NT2/D1 (cell line): Measurements from ENCODE around the gene FANCM.

Source experiments
- DNase-seq: peaks from one replicate; pipeline ENCODE4 v3.0.0-alpha.2; 2011; ENCODE audit warnings: low read depth, low spot score
- H3K27me3 ChIP-seq: 2 replicates; pipeline ENCODE4 v1.6.0; 2011; ENCODE audit warnings: mild to moderate bottlenecking; ENCODE audit not compliant: insufficient read length, insufficient read depth
- H3K36me3 ChIP-seq: 2 replicates; pipeline ENCODE4 v1.6.1; 2011; ENCODE audit warnings: mild to moderate bottlenecking, low read length, mixed read lengths; ENCODE audit not compliant: insufficient read depth, insufficient read length
- H3K4me1 ChIP-seq: 2 replicates; pipeline ENCODE4 v1.5.1; 2011; ENCODE audit not compliant: insufficient read depth, insufficient read length
- H3K4me3 ChIP-seq: 2 replicates; pipeline ENCODE4 v1.5.1; 2011; ENCODE audit warnings: low read depth; ENCODE audit not compliant: insufficient read length
- H3K9ac ChIP-seq: 2 replicates; pipeline ENCODE4 v1.6.0; 2011; ENCODE audit warnings: low read depth; ENCODE audit not compliant: insufficient read length
- H3K9me3 ChIP-seq: 2 replicates; pipeline ENCODE4 v1.5.1; 2011; ENCODE audit warnings: mild to moderate bottlenecking, low read length; ENCODE audit not compliant: insufficient read depth
- SUZ12 ChIP-seq: IDR thresholded peaks from 2 replicates; pipeline ENCODE4 v1.6.1; 2011; ENCODE audit not compliant: insufficient read length, insufficient read depth; ENCODE audit errors: extremely low read depth
- YY1 ChIP-seq: IDR thresholded peaks from 2 replicates; pipeline ENCODE4 v1.6.1; 2011; ENCODE audit not compliant: insufficient read length, insufficient read depth
- ZNF274 ChIP-seq: IDR thresholded peaks from 2 replicates; pipeline ENCODE4 v1.6.1; 2011; ENCODE audit warnings: mild to moderate bottlenecking, low read depth, low read length

FANCM gene

GRCh38 chr14:45181806-45182205 lies 46.1 kb downstream of the FANCM start:
- Histone ChIP-seq H3K36me3 (peaks cover 2% of the 10 kb centered on the region), H3K9me3 (no peaks in the 10 kb centered on the region), H3K9ac (no peak overlapping the region), H3K4me3 (no peak overlapping the region), H3K27me3 (no peaks in the 10 kb centered on the region), H3K4me1 (no peaks in the 10 kb centered on the region)
- DNase-seq: no peak
- TF ChIP-seq YY1 (no peak), SUZ12 (no peak), ZNF274 (no peak)

- Histone ChIP-seq H3K27me3 (no peaks in the 10 kb centered on the region), H3K4me3 (no peak overlapping the region), H3K36me3 (peaks cover 21% of the 10 kb centered on the region), H3K4me1 (no peaks in the 10 kb centered on the region), H3K9me3 (no peaks in the 10 kb centered on the region), H3K9ac (no peak overlapping the region)
- no peak for TF ChIP-seq YY1
- TF ChIP-seq ZNF274: no peak
- TF ChIP-seq SUZ12: no peak
- DNase-seq: no peak
Measured at GRCh38 chr14:45185100-45185814, 49.5 kb downstream of the FANCM start.

DNA sequence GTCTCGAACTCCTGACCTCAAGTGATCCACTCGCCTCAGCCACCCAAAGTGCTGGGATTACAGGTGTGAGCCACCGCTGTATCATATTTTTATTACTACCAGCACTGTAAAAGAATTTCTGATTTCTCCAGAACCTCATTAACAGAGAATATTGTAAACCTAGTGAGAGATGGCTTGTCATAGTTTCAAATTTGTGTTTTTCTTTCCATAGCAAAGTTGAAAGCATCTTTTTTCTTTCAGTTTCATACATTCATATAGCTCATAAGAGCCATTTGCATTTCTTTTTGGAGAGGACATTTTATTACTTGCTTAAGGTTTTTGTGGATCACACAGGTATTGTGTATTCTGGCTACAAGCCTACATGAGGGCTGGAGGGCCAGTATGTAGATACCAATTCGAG lies 59.2 kb downstream of the FANCM start:
- TF ChIP-seq YY1 (no peak), ZNF274 (no peak), SUZ12 (no peak)
- Histone ChIP-seq H3K4me1 (no peaks in the 10 kb centered on the region), H3K9me3 (no peaks in the 10 kb centered on the region), H3K36me3 (peaks cover 9% of the 10 kb centered on the region), H3K4me3 (no peak overlapping the region), H3K9ac (no peak overlapping the region), H3K27me3 (no peaks in the 10 kb centered on the region)
- no peak for DNase-seq

GRCh38 chr14:45198551-45198950 lies 62.8 kb downstream of the FANCM start:
- Histone ChIP-seq H3K9ac (no peak overlapping the region), H3K9me3 (no peaks in the 10 kb centered on the region), H3K36me3 (peaks cover 28% of the 10 kb centered on the region), H3K4me1 (no peaks in the 10 kb centered on the region), H3K27me3 (no peaks in the 10 kb centered on the region), H3K4me3 (no peak overlapping the region)
- no peak for DNase-seq
- TF ChIP-seq ZNF274 (no peak), SUZ12 (no peak)

DNA sequence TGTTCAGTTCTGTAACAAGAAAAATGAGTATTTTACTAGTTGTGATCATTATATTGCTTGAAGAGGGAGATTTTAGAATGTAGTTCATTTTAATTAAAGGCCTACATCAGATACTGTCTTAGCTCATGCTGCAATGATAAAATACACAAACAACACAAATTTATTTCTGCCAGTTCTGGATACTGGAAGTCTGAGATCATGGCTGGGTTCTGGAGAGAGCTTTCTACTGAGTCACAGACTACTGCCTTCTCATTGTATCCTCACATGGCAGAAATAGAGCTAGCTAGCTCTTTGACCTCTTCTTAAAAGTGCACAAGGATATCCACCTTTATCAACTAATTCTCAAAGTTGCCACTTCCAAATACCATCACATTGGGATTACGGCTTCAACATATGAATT lies 63.5 kb downstream of the FANCM start:
- Histone ChIP-seq H3K9ac (no peak overlapping the region), H3K4me1 (no peaks in the 10 kb centered on the region), H3K4me3 (no peak overlapping the region), H3K9me3 (no peaks in the 10 kb centered on the region), H3K27me3 (no peaks in the 10 kb centered on the region), H3K36me3 (peaks cover 29% of the 10 kb centered on the region)
- DNase-seq: no peak
- TF ChIP-seq SUZ12 (no peak), ZNF274 (no peak), YY1 (no peak)

DNA sequence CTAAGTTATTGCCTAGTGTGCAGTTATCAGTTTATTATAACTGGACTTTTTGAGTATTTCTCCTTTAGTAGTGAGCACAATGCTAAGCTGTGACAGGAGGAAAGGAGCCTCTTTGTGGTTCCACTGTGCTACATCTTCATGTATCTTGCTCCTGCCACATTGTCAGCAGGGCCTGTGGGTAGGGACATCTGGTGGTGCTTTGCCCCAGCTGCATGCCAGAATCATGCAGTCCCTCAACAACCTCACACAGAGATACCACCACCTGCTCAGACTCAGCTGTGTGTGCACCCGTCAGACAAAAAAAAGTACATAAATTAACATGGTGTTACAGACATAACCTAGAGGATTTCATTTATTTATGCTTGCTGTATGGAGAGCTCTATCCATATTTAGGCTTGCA lies 66.2 kb downstream of the FANCM start:
- H3K9ac ChIP-seq: no peak overlapping the region
- no peaks in the 10 kb centered on the region for H3K9me3 ChIP-seq
- no peaks in the 10 kb centered on the region for H3K27me3 ChIP-seq
- DNase-seq: no peak
- no peaks in the 10 kb centered on the region for H3K4me1 ChIP-seq
- no peak overlapping the region for H3K4me3 ChIP-seq
- TF ChIP-seq ZNF274 (no peak), YY1 (no peak), SUZ12 (no peak)
- H3K36me3 ChIP-seq: peaks cover 42% of the 10 kb centered on the region

DNA sequence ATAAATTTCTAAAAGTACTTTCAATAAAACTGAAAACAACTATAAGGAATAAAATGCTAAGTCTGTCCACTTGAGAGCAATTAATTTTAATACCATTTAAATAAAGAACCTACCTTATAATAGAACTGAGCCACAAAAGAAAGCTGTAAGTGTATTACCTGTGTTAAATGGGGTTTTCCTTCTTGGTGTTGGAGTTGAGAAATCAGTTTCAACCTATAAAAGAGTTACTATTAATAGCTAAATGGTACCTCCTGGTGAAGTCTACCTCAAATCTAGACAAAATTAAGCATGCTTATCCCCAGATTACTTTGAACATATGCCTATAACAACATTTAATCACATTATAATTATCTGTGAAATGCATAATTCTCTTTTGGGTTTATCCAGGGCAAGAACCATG lies 68.5 kb downstream of the FANCM start:
- no peaks in the 10 kb centered on the region for H3K9me3 ChIP-seq
- H3K4me1 ChIP-seq: no peaks in the 10 kb centered on the region
- TF ChIP-seq YY1: no peak
- no peak for TF ChIP-seq SUZ12
- no peak for TF ChIP-seq ZNF274
- no peak overlapping the region for H3K4me3 ChIP-seq
- DNase-seq: no peak
- no peaks in the 10 kb centered on the region for H3K27me3 ChIP-seq
- H3K9ac ChIP-seq: no peak overlapping the region
- H3K36me3 ChIP-seq: peaks cover 51% of the 10 kb centered on the region

DNA sequence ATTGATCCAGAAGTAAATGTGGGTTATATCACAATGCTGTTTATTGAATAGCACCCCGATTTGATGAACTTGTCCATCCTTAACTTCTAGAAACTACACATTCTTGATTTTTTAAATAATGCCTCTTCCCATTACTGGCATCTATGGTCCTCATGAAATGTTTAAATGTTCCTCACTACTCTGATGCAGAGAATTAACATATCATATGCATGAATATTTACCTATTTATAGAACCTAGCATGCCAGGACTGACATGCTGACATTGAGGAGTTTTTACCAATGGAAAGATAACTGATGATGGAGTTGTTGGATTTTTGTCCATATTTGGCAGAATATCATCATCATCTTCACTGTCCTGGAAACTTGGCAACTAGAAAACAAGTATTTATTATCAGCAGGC lies 74.4 kb downstream of the FANCM start:
- DNase-seq: no peak
- TF ChIP-seq YY1 (no peak), SUZ12 (no peak), ZNF274 (no peak)
- peaks cover 45% of the 10 kb centered on the region for H3K36me3 ChIP-seq
- H3K4me1 ChIP-seq: no peaks in the 10 kb centered on the region
- no peak overlapping the region for H3K9ac ChIP-seq
- H3K9me3 ChIP-seq: no peaks in the 10 kb centered on the region
- no peaks in the 10 kb centered on the region for H3K27me3 ChIP-seq
- no peak overlapping the region for H3K4me3 ChIP-seq
